ENCODE results near the gene KCNJ13.

Gene KCNJ13

DNA sequence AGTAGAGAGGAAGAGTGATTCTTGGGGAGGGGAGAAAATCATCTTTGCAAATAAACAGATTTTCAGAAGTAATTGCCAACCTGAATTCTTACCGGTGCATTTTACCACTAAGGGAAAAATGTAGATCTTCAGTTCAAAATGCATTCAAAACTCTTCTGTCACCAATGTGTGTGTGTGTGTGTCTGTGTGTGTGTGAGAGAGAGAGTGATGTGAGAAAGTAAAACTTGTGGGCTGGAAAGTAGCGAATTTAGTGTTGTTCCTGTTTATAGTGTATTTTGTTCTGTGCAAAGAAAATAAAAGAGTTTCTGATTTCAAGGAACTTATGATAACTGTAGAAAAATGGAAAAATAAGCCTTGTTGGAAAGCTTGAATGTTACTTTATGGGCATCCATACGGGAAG is 27.0 kb downstream of the KCNJ13 start:
- no peaks in the 10 kb centered on the region for H3K4me1 ChIP-seq (ENCODE audit: low read depth, poor library complexity, severe bottlenecking)
- no peak overlapping the region for H3K27ac ChIP-seq
- H3K27me3 ChIP-seq (ENCODE audit: insufficient read depth, low read depth), result no peaks in the 10 kb centered on the region
- no peak overlapping the region for H2AFZ ChIP-seq (ENCODE audit: low read depth)
- H3K4me3 ChIP-seq (IDR thresholded peaks at IDR 0.05; ENCODE audit: insufficient read depth, low read depth, low read length), result no peak overlapping the region
- no peaks in the 10 kb centered on the region for H4K20me1 ChIP-seq (ENCODE audit: insufficient read depth)
- H3K4me2 ChIP-seq, result no peak overlapping the region
- H3K9ac ChIP-seq, result no peak overlapping the region
- H3K79me2 ChIP-seq (ENCODE audit: insufficient read depth, low read depth), result no peaks in the 10 kb centered on the region
- TF ChIP-seq, protein P1, sequence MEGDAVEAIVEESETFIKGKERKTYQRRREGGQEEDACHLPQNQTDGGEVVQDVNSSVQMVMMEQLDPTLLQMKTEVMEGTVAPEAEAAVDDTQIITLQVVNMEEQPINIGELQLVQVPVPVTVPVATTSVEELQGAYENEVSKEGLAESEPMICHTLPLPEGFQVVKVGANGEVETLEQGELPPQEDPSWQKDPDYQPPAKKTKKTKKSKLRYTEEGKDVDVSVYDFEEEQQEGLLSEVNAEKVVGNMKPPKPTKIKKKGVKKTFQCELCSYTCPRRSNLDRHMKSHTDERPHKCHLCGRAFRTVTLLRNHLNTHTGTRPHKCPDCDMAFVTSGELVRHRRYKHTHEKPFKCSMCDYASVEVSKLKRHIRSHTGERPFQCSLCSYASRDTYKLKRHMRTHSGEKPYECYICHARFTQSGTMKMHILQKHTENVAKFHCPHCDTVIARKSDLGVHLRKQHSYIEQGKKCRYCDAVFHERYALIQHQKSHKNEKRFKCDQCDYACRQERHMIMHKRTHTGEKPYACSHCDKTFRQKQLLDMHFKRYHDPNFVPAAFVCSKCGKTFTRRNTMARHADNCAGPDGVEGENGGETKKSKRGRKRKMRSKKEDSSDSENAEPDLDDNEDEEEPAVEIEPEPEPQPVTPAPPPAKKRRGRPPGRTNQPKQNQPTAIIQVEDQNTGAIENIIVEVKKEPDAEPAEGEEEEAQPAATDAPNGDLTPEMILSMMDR (conservative IDR thresholded peaks at IDR 0.05; ENCODE audit: low read depth, low read length), result no peak
- H3K36me3 ChIP-seq (ENCODE audit: insufficient read depth), result no peaks in the 10 kb centered on the region

DNA sequence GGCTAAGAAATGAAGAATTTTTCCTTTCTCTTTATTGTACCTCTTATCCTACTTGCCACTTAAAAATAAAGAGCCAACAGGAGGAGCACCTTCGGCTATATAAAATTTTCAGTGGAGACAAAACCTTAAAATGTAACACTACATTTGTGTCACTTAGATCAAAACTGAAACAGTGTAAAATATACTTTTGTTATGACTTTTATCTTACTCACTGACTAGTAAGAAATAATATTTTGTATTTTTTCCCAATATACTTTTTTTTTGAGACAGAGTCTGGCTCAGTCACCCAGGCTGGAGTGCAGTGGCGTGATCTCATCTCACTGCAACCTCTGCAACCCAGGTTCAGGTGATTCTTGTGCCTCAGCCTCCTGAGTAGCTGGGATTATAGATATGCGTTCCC is 28.3 kb downstream of the KCNJ13 start:
- Histone ChIP-seq H4K20me1 (ENCODE audit: insufficient read depth) (no peaks in the 10 kb centered on the region), H3K4me1 (ENCODE audit: low read depth, poor library complexity, severe bottlenecking) (no peaks in the 10 kb centered on the region), H3K36me3 (ENCODE audit: insufficient read depth) (no peaks in the 10 kb centered on the region), H3K4me2 (no peak overlapping the region), H3K79me2 (ENCODE audit: insufficient read depth, low read depth) (no peaks in the 10 kb centered on the region), H2AFZ (ENCODE audit: low read depth) (no peak overlapping the region), H3K4me3 (IDR thresholded peaks at IDR 0.05; ENCODE audit: insufficient read depth, low read depth, low read length) (no peak overlapping the region), H3K9ac (no peak overlapping the region), H3K27ac (no peak overlapping the region), H3K27me3 (ENCODE audit: insufficient read depth, low read depth) (no peaks in the 10 kb centered on the region)
- TF ChIP-seq, protein P1 (conservative IDR thresholded peaks at IDR 0.05; ENCODE audit: low read depth, low read length), result no peak

DNA sequence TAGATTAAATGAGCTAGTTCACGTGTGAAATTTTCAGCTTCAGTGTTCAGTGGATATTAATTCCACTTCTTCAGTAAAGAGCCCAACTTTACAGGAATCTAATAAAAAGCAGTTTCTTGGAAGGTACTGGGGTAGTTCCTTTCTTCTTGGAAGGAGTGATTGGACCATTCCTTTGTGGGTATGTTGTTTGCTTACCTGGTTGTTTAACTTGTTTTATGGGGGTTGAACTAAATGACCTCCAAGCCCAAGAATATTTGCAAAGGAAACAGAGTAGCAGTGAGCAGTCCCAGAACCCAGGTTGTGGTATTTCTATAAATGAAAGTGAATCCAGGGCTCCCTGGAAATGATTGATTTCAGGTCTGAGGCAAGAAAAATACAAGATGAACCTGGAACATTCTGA is 31.4 kb downstream of the KCNJ13 start:
- H3K4me1 ChIP-seq (ENCODE audit: low read depth, poor library complexity, severe bottlenecking), result no peaks in the 10 kb centered on the region
- no peaks in the 10 kb centered on the region for H3K27me3 ChIP-seq (ENCODE audit: insufficient read depth, low read depth)
- no peak overlapping the region for H3K27ac ChIP-seq
- H3K36me3 ChIP-seq (ENCODE audit: insufficient read depth), result no peaks in the 10 kb centered on the region
- H3K4me2 ChIP-seq, result no peak overlapping the region
- no peaks in the 10 kb centered on the region for H4K20me1 ChIP-seq (ENCODE audit: insufficient read depth)
- no peak overlapping the region for H3K4me3 ChIP-seq (IDR thresholded peaks at IDR 0.05; ENCODE audit: insufficient read depth, low read depth, low read length)
- TF ChIP-seq, protein P1 (conservative IDR thresholded peaks at IDR 0.05; ENCODE audit: low read depth, low read length), result no peak
- no peaks in the 10 kb centered on the region; the same call in 1 of the 2 replicates for H3K79me2 ChIP-seq (ENCODE audit: insufficient read depth, low read depth)
- H3K9ac ChIP-seq, result no peak overlapping the region
- H2AFZ ChIP-seq (ENCODE audit: low read depth), result no peak overlapping the region

DNA sequence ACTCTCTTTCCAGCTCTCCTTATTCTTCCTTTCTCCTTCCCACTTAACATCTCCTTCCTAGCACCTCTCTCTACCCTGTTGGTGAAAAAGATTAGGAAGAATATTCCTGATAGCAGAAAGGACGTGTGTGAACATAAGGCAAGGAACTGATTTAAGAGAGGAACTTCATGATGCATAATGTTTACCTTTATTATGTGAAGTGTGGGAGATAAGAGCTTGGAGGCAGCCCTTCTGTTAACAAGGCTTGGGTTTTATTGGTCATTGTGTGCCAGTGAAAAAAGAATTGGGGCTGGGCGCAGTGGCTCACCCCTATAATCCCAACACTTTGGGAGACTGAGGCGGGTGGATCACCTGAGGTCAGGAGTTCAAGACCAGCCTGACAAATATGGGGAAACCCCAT is 34.4 kb downstream of the KCNJ13 start:
- Histone ChIP-seq H3K79me2 (ENCODE audit: insufficient read depth, low read depth) (no peaks in the 10 kb centered on the region; the same call in 1 of the 2 replicates), H3K27me3 (ENCODE audit: insufficient read depth, low read depth) (no peaks in the 10 kb centered on the region), H3K9ac (no peak overlapping the region), H4K20me1 (ENCODE audit: insufficient read depth) (no peaks in the 10 kb centered on the region), H3K4me3 (IDR thresholded peaks at IDR 0.05; ENCODE audit: insufficient read depth, low read depth, low read length) (no peak overlapping the region), H3K27ac (no peak overlapping the region), H3K36me3 (ENCODE audit: insufficient read depth) (no peaks in the 10 kb centered on the region), H3K4me1 (ENCODE audit: low read depth, poor library complexity, severe bottlenecking) (no peaks in the 10 kb centered on the region), H2AFZ (ENCODE audit: low read depth) (no peak overlapping the region), H3K4me2 (no peak overlapping the region)
- TF ChIP-seq, protein P1 (conservative IDR thresholded peaks at IDR 0.05; ENCODE audit: low read depth, low read length), result no peak

All from KMS-11 (cell line).